HG02759 (cell line): ENCODE data around the gene FLACC1.
"Not testable (repeated sequence)": the region's sequence is repeated elsewhere in the genome, so short reads cannot be mapped to it uniquely, and the experiment has no call there.

Experiments used
- ATAC-seq: cut with Tn5 transposase; IDR thresholded peaks from one replicate; pipeline ENCODE4 v1.9.1; 2021; ENCODE audit warnings: mild to moderate bottlenecking, moderate library complexity; ENCODE audit not compliant: unreplicated experiment

Gene FLACC1

GRCh38 chr2:201357221-201357620 lies at the start of gene FLACC1:
Gene FLACC1 (minus strand): TSS chr2:201357345. CDS start chr2:201351404, 5,941 bp downstream.
- ATAC-seq: no peak

GRCh38 chr2:201406077-201406662 lies 49.0 kb upstream of the FLACC1 start:
- no peak for ATAC-seq

GRCh38 chr2:201404699-201405280 lies 47.6 kb upstream of the FLACC1 start:
- no peak for ATAC-seq

- ATAC-seq: no peak
Observed at GRCh38 chr2:201403880-201404279, 46.7 kb upstream of the FLACC1 start.

- no peak for ATAC-seq
Observed at GRCh38 chr2:201402651-201403562, 45.8 kb upstream of the FLACC1 start.

GRCh38 chr2:201401815-201402214 lies 44.7 kb upstream of the FLACC1 start:
- ATAC-seq: no peak

GRCh38 chr2:201396595-201396994 lies 39.5 kb upstream of the FLACC1 start:
- no peak for ATAC-seq

- ATAC-seq: no peak
Observed at GRCh38 chr2:201383136-201383535, 26.0 kb upstream of the FLACC1 start.

- no peak for ATAC-seq
Observed at GRCh38 chr2:201378496-201379397, 21.6 kb upstream of the FLACC1 start.

- ATAC-seq: no peak
Observed at GRCh38 chr2:201377218-201377617, 20.1 kb upstream of the FLACC1 start.

- ATAC-seq: no peak
Observed at GRCh38 chr2:201369775-201370174, 12.6 kb upstream of the FLACC1 start.

GRCh38 chr2:201369318-201369717 lies 12.2 kb upstream of the FLACC1 start:
- not testable (repeated sequence) for ATAC-seq

- ATAC-seq: no peak
Observed at GRCh38 chr2:201366146-201366545, 9.0 kb upstream of the FLACC1 start.

- ATAC-seq: peak; percentile 62
Observed at GRCh38 chr2:201363857-201364560, 6.9 kb upstream of the FLACC1 start.

GRCh38 chr2:201362396-201362795 lies 5.3 kb upstream of the FLACC1 start:
- ATAC-seq: no peak

- no peak for ATAC-seq
Observed at GRCh38 chr2:201361078-201361733, 4.1 kb upstream of the FLACC1 start.

- no peak for ATAC-seq
Observed at GRCh38 chr2:201360256-201360655, 3.1 kb upstream of the FLACC1 start.

GRCh38 chr2:201358684-201359083 lies 1.5 kb upstream of the FLACC1 start:
- no peak for ATAC-seq

GRCh38 chr2:201353116-201353515 lies 4.0 kb downstream of the FLACC1 start:
- ATAC-seq: no peak

GRCh38 chr2:201350879-201351278 lies 6.3 kb downstream of the FLACC1 start:
- ATAC-seq: no peak
